HG03139 (cell line): Measurements from ENCODE around the gene PHF21B.
"Not testable (repeated sequence)": the region's sequence is repeated elsewhere in the genome, so short reads cannot be mapped to it uniquely, and the experiment has no call there.

ENCODE experiments used
- ATAC-seq: cut with Tn5 transposase; IDR thresholded peaks from one replicate; pipeline ENCODE4 v1.9.1; 2021; ENCODE audit not compliant: unreplicated experiment

The PHF21B gene

DNA sequence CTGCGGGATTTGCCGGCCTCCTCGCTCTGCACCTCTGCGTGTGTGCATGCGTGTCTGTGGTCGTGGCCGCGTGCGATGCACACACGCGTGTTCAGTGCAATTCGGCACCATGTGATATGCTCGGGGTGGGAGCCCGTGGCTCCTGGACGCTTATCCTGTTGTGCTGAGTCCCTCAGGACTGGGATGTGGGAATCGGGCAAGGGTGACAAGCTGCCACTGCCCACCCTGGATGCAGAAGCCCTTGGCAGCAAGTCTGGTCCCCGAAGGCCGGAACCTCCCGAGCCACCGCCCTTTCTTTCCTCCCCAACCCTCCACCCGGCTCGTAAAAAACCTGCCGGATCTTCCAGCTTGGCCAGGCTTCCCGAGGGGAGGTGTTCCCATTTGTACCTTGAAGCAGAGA lies 128.2 kb downstream of the PHF21B start:
- ATAC-seq = no peak

DNA sequence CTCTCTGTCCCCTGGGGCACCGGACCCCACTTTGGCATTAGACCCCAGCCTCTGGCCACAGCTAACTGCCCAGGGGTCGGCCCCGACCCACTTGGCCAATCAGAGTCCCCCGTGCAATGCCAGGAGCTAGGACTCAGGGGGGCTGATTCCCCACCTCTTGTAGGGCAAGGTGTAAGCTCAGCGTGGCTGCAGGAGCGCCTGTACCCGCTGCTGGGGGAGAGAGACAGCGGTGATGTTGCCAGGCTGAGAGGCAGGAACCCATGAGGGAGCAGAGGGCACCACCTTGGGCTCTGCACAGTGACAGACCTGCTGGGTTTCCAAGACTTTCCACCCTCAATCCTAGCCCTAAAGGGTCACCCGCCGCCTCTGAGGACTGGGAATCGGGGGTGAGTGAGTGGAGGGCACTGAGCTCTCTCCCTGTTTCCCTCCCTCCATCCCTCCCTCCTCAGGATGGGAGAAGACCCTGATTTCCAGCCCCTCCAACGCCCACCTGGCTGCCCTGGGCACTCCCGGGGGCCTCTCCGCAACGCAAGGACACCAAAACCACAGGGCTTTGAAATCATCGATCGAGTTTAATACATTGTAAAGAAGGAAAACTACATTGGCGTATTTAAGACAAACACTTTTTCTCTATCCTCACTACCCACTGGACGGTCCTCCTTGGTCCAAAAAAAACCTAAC lies 129.1 kb downstream of the PHF21B start:
- no peak for ATAC-seq

DNA sequence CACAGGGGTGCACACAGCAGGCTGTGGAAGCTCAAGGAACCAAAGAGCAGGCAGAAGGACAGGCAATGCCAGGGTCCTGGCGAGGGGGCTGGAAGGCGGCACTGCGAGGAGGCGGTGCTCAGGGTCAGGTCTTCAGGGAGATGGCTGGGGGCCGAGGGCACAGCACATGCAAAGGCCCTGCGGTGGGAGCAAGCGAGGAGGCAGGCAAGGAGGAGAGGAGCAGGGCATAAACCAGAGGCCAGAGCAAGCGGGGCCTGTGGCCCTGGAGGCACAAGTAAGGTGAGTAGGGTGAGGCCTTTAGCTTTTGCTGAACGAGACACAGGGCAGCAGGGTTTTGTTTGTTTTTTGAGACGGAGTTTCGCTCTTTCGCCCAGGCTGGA lies 130.5 kb downstream of the PHF21B start:
- ATAC-seq = no peak

DNA sequence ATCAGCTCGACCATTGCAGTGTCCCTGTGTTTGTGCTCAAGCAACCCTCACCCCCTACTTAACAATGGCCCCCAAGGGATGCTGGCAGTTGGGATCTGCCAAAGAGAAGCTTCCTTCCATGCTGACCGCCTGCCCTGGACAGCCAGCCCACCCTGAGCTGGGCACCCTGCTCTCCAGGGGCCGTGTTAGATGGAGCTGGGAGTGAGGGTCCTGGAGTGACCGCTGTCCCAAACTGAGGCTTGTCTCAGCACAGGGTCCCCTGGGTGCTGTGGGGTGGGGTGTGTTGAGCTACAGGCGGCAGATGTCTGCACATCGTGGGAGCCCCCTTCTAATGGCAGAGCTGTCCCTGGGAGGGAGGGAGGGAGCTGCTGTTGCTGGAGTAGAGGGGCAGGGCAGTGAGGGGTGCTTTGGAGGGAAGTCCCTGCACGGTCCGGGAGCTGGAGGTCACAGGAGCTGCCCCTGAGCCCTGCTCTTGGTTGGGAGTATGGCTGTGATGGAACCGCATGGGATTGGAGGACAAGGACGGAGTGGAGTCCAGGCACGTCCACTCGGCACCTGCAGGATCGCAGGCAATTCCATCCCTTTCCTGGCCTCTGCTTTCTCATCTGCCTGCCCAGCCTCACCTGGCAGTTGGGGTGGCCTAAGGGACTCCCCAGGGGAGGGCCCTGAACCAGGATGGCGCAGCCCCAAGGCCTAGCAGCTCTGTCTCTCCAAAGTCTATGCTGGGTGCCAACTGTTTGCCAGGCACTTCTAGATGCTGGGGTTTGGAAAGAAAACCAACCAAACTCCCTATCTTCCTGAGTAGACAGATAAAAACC lies 131.1 kb downstream of the PHF21B start:
- no peak for ATAC-seq

DNA sequence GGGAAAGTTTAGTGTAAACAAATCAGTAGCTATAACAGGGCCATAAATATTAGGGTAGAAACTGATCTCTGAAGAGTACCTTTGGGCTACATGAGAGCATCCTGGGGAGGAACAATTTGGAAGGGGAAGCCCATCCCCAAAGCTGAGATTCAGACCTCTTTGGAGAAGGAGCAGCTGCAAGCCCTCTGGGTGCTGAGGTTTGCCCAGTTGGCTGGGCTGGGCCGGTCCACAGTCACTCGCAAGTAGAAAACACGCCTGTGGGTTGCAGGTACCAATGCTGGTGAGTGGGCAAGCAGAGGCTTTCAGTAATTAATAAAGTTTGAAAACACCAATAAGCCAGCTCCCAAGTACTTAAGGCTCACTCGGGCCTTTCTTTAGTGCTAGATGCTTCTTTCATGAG lies 132.9 kb downstream of the PHF21B start:
- no peak for ATAC-seq

DNA sequence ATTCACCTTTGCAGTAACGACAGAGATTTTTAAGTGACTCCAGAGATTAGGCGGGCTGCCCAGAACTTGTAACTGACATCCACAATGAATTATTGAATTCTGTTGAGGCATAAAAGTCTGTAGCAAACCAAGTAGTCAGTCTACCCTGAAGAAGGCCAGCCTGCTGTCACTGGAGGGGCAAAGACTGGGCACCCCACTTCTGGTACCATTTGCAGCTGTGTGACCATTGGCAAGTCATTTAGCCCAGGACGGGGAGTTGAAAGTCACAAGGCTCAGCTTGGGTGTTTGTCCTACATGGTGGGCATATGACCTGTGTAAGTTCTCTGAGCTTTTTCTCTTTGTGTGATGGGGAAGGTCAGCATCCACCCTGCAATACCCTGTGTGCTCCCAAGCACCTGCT lies 138.0 kb downstream of the PHF21B start:
- ATAC-seq = no peak

DNA sequence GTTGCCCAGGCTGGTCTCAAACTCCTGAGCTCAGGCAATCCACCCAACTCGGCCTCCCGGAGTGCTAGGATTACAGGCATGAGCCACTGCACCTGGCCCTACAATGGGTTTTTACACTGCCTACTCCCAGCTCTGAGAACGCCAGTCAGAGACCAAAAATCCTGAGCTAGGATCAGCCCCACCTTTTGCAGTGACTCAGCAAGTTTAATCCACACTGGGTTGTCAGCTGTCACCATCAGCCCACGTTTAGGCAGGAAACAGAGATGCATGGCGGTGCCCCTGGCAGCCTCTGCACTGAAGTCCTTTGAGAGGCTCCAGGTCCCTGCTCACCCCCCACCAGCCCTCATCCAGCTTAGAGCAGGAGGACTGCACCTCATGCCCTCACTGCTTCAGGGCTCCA lies 139.8 kb downstream of the PHF21B start:
- no peak for ATAC-seq

DNA sequence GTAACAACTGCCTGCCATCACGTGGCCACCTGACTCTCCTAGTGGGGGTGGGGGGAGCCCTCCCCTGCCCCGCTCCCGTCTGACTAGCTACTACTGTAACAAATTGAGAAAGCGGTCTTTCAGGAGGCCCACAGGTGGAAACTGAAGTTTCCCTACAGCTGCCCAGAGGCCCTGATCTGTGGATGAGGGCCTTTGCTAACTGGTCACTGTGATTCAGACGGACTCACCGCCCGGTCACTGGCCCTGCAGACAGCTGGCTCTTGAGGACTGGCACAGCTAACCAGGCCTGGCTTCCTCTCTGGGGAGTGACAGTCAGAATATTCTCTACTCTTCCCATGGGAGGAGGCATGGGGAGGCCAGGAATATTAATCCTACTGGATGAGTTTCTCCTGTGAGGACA lies 140.6 kb downstream of the PHF21B start:
- no peak for ATAC-seq

DNA sequence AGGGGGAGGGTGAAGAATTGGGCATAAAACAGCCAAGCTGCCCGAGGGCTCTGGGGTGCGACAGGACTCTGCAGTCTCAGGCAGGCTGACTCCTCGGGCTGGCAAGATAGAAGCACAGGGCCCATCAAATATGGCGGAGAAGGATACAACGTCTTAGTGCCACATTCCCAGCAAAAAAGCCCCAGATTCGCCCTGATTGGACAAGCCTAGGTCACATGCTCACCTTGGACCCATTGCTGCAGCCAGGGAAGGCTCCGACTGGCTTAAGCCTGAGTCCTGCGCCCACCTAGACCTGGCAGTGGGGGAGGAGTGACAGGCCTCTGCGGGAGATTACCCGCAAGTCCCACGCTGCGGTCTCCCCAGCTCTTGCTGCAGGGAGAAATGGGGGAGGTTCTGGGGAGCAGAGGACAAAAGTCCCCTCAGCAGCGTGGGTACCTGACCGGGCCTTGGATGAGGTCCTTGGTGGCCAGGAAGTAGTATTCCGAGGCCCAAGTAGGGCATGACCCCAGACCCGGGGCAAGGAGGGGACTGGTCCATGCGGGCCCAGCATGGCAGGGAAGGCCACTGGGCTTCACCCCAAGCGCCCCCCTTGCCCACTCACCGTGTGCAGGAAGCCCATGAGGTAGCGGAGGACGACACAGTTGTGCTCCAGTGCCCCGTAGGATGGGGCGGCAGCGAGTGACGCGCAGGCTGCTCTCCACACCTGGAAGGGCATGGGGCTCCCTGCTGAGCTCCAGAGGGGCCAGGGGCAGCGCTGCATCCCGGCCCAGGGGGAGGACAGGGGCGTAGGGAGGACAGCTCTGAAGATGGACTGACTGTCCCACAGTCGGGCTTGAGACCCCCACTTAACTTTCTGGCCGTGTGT lies 144.4 kb downstream of the PHF21B start:
- ATAC-seq = no peak

DNA sequence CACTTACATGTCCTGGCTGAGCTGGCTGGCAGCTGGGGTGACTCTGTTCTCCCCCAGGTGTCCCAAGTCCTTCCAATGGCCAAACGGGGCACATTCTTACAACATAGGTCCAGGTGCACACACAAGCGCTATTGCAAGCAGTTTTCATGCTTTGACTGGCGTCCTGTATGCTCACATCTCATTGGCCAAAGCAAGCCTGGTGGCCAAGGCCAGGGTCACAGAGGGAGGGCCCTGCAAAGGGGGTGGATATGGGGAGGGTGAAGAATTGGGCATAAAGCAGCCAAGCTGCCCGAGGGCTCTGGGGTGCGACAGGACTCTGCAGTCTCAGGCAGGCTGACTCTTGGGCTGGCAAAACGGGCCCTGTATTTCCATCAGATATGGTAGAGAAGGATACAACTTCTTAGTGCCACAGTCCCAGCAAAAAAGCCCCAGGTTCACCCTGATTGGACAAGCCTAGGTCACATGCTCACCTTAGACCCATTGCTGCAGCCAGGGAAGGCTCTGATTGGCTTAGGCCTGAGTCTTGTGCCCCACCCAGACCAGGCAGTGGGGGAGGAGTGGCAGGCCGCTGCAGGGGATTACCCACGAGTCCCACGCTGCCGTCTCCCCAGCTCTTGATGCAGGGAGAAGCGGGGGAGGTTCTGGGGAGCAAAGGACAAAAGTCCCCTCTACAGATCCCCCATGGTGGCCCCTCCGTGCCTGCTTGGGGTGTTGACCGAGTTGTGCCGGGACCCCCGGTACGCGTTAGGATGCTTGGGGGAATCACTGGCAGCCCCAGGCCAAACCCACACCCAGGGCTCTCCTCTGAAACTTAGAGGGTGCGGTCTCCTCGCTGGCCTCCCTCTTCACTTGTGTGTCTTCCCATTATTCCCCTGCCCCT lies 146.6 kb downstream of the PHF21B start:
- no peak for ATAC-seq

DNA sequence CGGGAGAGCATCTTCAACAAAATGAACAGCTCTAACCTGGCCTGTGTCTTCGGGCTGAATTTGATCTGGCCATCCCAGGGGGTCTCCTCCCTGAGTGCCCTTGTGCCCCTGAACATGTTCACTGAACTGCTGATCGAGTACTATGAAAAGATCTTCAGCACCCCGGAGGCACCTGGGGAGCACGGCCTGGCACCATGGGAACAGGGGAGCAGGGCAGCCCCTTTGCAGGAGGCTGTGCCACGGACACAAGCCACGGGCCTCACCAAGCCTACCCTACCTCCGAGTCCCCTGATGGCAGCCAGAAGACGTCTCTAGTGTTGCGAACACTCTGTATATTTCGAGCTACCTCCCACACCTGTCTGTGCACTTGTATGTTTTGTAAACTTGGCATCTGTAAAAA lies 147.5 kb downstream of the PHF21B start:
- ATAC-seq = no peak

DNA sequence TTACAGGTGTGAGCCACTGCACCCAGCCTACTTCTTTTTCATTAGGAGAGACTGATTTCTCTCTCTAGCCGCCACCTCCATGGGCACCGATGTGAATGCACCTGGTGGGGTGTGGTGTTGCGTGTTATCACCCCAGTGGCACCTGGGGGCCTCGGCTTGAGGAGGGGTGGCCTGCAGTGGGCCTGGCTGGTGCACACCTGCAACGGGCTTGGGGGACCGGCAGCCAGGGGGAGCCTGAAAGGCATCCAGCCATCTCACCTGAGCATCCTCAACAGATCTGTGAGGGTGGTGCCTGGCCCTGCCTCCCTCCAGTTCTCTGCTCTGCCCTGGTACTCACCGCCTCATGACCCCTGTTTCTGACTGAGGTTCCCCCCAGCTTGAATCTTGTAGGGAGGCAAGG lies 148.6 kb downstream of the PHF21B start:
- no peak for ATAC-seq

DNA sequence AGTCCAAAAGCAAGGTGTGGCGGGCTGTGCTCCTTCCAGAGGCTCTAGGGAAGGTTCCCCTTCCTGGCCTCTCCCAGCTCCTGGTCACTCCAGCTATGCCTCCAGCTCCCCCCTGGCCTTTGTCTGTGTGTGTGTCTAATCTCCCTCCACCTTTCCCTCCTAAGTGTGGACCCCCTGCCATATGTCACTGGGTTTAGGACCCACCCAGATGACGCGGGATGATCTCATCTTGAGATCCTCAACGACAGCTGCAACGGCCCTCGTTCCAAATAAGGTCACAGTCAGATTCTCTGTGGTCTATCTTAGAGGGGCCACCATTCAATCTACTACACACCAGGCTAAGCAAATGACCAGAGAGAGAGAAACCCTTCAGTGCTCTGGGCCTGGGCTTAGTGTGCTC lies 149.5 kb downstream of the PHF21B start:
- ATAC-seq = no peak

DNA sequence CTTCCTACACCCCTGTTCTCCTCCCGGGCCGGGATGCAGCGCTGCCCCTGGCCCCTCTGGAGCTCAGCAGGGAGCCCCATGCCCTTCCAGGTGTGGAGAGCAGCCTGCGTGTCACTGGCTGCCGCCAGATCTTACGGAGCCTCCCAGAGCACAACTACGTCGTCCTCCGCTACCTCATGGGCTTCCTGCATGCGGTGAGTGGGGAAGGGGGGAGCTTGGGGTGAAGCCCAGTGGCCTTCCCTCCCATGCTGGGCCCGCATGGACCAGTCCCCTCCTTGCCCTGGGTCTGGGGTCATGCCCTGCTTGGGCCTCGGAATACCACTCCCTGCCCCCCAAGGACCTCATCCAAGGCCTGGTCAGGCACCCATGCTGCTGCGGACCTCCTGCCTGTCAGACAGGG lies 150.2 kb downstream of the PHF21B start:
- no peak for ATAC-seq

DNA sequence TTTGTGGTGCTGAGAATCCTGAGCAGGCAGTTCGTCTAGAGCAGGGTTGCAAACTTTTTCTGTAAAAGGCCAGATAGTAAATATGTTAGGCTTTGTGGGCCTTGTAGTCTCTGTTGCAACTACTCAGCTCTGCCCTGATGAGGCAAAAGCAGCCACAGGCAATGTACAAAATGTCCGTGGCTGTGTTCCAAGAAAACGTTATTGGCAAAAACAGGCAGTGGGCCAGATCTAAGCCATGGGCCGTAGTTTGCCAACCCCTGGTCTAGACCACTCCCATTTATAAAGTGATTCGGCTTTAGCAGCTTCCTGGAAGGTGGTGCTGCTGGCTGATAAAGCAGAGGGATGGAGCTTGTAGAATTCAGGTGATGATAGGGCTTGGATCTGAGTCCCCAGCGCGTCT lies 151.0 kb downstream of the PHF21B start:
- not testable (repeated sequence) for ATAC-seq

DNA sequence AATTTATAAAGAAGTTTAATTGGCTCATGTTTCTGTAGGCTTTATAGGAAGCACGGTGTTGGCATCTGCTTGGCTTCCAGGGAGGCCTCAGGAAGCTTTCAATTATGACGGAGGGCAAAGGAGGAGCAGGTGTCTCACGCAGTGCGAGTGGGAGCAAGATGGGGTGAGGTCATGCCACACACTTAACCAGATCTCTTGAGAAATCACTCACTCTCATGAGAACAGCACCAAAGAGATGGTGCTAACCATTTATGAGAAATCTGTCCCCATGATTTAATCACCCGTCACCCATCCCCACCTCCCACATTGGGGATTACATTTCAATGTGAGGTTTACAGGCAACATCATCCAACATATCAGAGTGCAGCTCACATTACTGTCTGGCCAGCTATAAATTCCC lies 153.9 kb downstream of the PHF21B start:
- ATAC-seq = no peak

DNA sequence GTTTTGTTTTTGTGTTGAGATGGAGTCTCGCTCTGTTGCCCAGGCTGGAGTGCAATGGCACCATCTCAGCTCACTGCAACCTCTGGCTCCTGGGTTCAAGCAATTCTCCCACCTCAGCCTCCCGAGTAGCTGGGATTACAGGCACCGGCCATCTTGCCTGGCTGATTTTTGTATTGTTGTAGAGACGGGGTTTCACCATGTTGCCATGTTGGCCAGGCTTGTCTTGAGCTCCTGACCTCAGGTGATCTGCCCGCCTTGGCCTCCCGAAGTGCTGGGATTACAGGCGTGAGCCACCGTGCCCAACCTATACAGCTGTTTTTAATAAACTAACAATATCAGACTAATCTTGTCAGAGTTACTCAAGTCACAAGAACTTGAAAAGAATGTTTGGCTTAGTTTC lies 155.2 kb downstream of the PHF21B start:
- not testable (repeated sequence) for ATAC-seq

DNA sequence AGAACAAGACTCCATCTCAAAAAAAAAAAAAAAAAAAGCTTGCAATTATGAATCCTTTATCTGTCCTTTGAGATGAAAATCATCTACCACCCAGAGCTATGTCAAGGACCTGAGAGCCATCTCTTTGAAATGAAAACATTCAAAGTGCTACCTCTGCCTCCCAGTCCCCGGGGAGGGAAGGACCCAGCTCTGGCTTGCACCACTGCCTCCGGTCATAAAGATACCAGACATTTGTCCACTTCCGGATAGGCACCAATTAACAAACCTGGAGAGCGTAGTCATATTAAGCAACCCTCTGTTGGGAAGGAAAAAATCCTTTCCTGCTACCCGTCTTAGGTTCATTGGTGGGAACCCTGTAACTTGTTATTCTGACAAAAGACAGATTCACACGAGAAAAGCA lies 158.9 kb downstream of the PHF21B start:
- ATAC-seq = no peak

DNA sequence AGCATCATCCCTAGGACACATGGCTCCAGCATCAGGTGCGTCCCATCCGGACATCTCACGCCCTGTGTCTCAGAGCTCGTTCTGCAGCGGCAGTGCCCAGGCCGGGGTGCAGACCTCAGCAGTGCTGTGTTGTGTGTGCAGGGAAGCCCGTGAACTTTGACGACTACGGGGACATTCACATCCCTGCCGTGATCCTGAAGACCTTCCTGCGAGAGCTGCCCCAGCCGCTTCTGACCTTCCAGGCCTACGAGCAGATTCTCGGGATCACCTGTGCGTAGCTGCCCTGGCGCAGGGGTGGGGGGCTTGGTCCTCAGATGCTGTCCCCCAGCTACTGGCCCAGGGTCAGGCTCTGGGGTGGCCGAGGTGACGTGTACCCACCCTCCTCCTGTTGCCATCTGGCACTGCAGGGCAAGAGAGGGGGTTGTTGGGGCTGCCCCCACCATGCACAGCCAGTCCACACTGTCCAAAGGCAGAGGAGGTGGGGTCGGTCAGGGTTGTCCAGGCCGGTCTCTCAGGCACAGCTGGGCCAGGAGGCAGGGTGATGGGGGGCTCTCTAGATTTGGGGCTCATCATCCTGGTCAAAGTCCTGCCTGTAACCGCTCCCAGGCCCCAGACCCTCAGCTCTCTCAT lies 160.9 kb downstream of the PHF21B start:
- no peak for ATAC-seq

DNA sequence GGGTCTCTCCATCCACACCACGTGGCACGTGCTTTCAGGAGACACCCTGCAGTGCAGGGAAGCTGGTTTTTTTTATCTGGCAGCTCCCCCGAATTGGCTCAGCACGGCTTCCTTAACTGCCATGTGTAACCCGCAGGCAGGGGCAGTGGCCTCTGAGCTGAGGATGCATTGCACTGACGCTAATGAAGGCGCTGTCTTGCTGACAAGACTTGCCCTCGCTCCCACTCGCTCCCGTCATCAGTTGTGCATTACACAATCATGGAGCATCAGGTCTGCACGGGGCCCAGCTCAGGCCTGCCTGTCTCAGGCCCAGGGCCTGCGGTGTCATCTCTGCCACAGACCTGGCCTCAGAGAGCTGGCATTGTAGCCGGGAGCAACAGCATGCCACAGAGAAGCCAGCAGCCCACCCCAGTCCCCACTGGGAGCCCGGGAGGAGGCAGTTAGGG lies 161.5 kb downstream of the PHF21B start:
- ATAC-seq = no peak
